RWPE2 (cell line): ENCODE measurements around the gene NLRC5.

Experiments used
- ATAC-seq: fragments of 200-7000 bp; cut with Tn5 transposase; 3 replicates; pipeline ENCODE4 v1.9.1; 2021; ENCODE audit warnings: low read depth
- DNase-seq: peaks from one replicate; pipeline ENCODE4 v3.0.0-alpha.2; 2020; ENCODE audit warnings: low spot score
- H3K27ac ChIP-seq: fragments of 450-650 bp; 2 replicates; pipeline ENCODE4 v1.5.1; 2017; ENCODE audit warnings: mild to moderate bottlenecking; ENCODE audit not compliant: poor library complexity, severe bottlenecking
- H3K27me3 ChIP-seq: fragments of 250-450 bp; sonication (Bioruptor Pico); 2 replicates; pipeline ENCODE4 v1.5.1; 2021; ENCODE audit warnings: mild to moderate bottlenecking, moderate library complexity; ENCODE audit not compliant: insufficient read depth, poor library complexity, severe bottlenecking
- H3K36me3 ChIP-seq: fragments of 250-450 bp; sonication (Bioruptor Pico); 2 replicates; pipeline ENCODE4 v1.5.1; 2020; ENCODE audit warnings: low read depth, mild to moderate bottlenecking, moderate library complexity
- H3K4me1 ChIP-seq: fragments of 250-450 bp; sonication (Bioruptor Pico); 2 replicates; pipeline ENCODE4 v1.5.1; 2021; ENCODE audit warnings: mild to moderate bottlenecking, moderate library complexity; ENCODE audit not compliant: insufficient read depth, poor library complexity, severe bottlenecking
- H3K4me3 ChIP-seq: fragments of 250-450 bp; sonication (Bioruptor Pico); 2 replicates; pipeline ENCODE4 v1.5.1; 2021; ENCODE audit warnings: mild to moderate bottlenecking, moderate library complexity; ENCODE audit not compliant: severe bottlenecking
- H3K9me3 ChIP-seq: fragments of 250-450 bp; sonication (Bioruptor Pico); 2 replicates; pipeline ENCODE4 v1.5.1; 2021; ENCODE audit warnings: mild to moderate bottlenecking, moderate library complexity; ENCODE audit not compliant: severe bottlenecking
- CTCF ChIP-seq: fragments of 450-650 bp; IDR thresholded peaks from one replicate; pipeline ENCODE4 v1.5.1; 2017; ENCODE audit warnings: mild to moderate bottlenecking, moderate library complexity; ENCODE audit not compliant: poor library complexity, severe bottlenecking

The NLRC5 gene

GRCh38 chr16:56947604-56947995 is 41.8 kb upstream of the NLRC5 start:
- H3K9me3 ChIP-seq, result no peaks in the 10 kb centered on the region
- no peaks in the 10 kb centered on the region for H3K27me3 ChIP-seq
- no peak overlapping the region for H3K27ac ChIP-seq
- peaks cover 6% of the 10 kb centered on the region for H3K4me1 ChIP-seq
- DNase-seq (no peak), ATAC-seq (no peak)
- no peak for TF ChIP-seq CTCF
- H3K4me3 ChIP-seq, result no peak overlapping the region
- peaks cover 29% of the 10 kb centered on the region for H3K36me3 ChIP-seq

- H3K27ac ChIP-seq, result no peak overlapping the region
- no peaks in the 10 kb centered on the region for H3K9me3 ChIP-seq
- peaks cover 6% of the 10 kb centered on the region for H3K4me1 ChIP-seq
- H3K4me3 ChIP-seq, result no peak overlapping the region
- no peaks in the 10 kb centered on the region for H3K27me3 ChIP-seq
- H3K36me3 ChIP-seq, result peaks cover 23% of the 10 kb centered on the region
- ATAC-seq (no peak), DNase-seq (no peak)
- TF ChIP-seq CTCF, result no peak
Measured at GRCh38 chr16:56948234-56948633, 41.1 kb upstream of the NLRC5 start.

- Histone ChIP-seq H3K9me3 (no peaks in the 10 kb centered on the region), H3K4me1 (no peaks in the 10 kb centered on the region), H3K36me3 (peaks cover 5% of the 10 kb centered on the region), H3K27me3 (no peaks in the 10 kb centered on the region), H3K27ac (no peak overlapping the region), H3K4me3 (no peak overlapping the region)
- ATAC-seq, result no peak
- DNase-seq, result no peak
- TF ChIP-seq CTCF, result no peak
Measured at GRCh38 chr16:56950051-56950450, 39.3 kb upstream of the NLRC5 start.

- Histone ChIP-seq H3K27me3 (no peaks in the 10 kb centered on the region), H3K4me1 (no peaks in the 10 kb centered on the region), H3K27ac (no peak overlapping the region), H3K9me3 (no peaks in the 10 kb centered on the region), H3K36me3 (peaks cover under 1% of the 10 kb centered on the region), H3K4me3 (no peak overlapping the region)
- DNase-seq (no peak), ATAC-seq (no peak)
- TF ChIP-seq CTCF, result no peak
Measured at GRCh38 chr16:56950455-56950854, 38.9 kb upstream of the NLRC5 start.

GRCh38 chr16:56950881-56951771 is 38.2 kb upstream of the NLRC5 start:
- peak; percentile 45 for TF ChIP-seq CTCF
- H3K4me1 ChIP-seq, result no peaks in the 10 kb centered on the region
- no peak overlapping the region for H3K27ac ChIP-seq
- H3K9me3 ChIP-seq, result no peaks in the 10 kb centered on the region
- H3K4me3 ChIP-seq, result no peak overlapping the region
- DNase-seq (no peak), ATAC-seq (peak; percentile 10; the same call in 1 of the 3 replicates)
- no peaks in the 10 kb centered on the region for H3K36me3 ChIP-seq
- no peaks in the 10 kb centered on the region for H3K27me3 ChIP-seq
